Transverse colon (tissue), 4 donors: ENCODE results near the gene TGFBR2. TPM values are rescaled to one million over a fixed set of nuclear protein-coding genes. Genes with fewer than 3 reads are reported as not detected.

Experiments used
- DNase-seq: peaks from one replicate; pipeline ENCODE4 v3.0.0-alpha.2; 2019
- H3K27ac ChIP-seq, 4 donors: fragments of 200-600 bp; sonication (generic); 2 replicates each; pipeline ENCODE4 v1.5.1; 2016 to 2018; ENCODE audit warnings: inconsistent platforms in 4 of 4
- H3K27me3 ChIP-seq: fragments of 200-600 bp; sonication (generic); 2 replicates; pipeline ENCODE4 v1.5.1; 2017; ENCODE audit warnings: inconsistent platforms
- H3K36me3 ChIP-seq, 4 donors: fragments of 200-600 bp; sonication (generic); 2 replicates each; pipeline ENCODE4 v1.5.1; 2017 to 2019; ENCODE audit warnings: inconsistent platforms in 4 of 4
- H3K4me1 ChIP-seq, 4 donors: fragments of 200-600 bp; sonication (generic); 2 replicates each; pipeline ENCODE4 v1.5.1; 2017 to 2020; ENCODE audit warnings: inconsistent platforms in 4 of 4
- H3K4me3 ChIP-seq, 4 donors: fragments of 200-600 bp; sonication (generic); 1 replicate in 1 of 4; 2 replicates in 3 of 4; pipeline versions ENCODE4 v1.5.1 to v1.6.1; 2017 to 2019; ENCODE audit warnings: inconsistent platforms in 4 of 4
- H3K9me3 ChIP-seq, 2 donors: fragments of 200-600 bp; sonication (generic); 2 replicates each; pipeline ENCODE4 v1.5.1; 2017 to 2019; ENCODE audit warnings: inconsistent platforms in 2 of 2
- EP300 ChIP-seq: sonication (generic); formaldehyde crosslinking; IDR thresholded peaks from one replicate; pipeline ENCODE4 v1.6.1; 2017; ENCODE audit warnings: antibody characterized with exemption, low read depth
- POLR2A ChIP-seq: fragments of 450-650 bp; IDR thresholded peaks from one replicate; pipeline ENCODE4 v1.6.1; 2016; ENCODE audit warnings: antibody characterized with exemption, mild to moderate bottlenecking, moderate library complexity
- POLR2AphosphoS5 ChIP-seq, 3 donors: sonication (generic); formaldehyde crosslinking; IDR thresholded peaks; one replicate each; pipeline ENCODE4 v1.6.1; 2016; ENCODE audit warnings: antibody characterized with exemption in 3 of 3
- WGBS, 2 donors: methylation state at CpG; one replicate each; pipeline ENCODE4 v1.1.5; 2018; ENCODE audit warnings: low coverage in 1 of 2; 5-methylcytosine and 5-hydroxymethylcytosine counted together
- in situ Hi-C, 4 donors: fragments of 200-750 bp; cut with MboI; loops; one replicate each; pipeline versions ENCODE4 v1.15.0 to v1.15.1; 2017; ENCODE audit warnings: low sequenced_read_pairs in 3 of 4, low pct_ligation_motif_present in 1 of 4, low pct_unique_long_range_greater_than_20kb in 1 of 4
- intact Hi-C: fragments of 100-400 bp; cut with DNase I; formaldehyde crosslinking; loops from one replicate; pipeline ENCODE4 v1.15.1; 2023; ENCODE audit warnings: low total_unique reads
- total RNA-seq, 4 donors: library from RNA; depleted of rRNA; stranded (reverse); fragments of >200 nt; gene quantifications; one replicate each; pipeline ENCODE4 v1.1.0, GENCODE V29; 2016
- TF ChIP-seq, protein P1 (sequence below), 5 experiments: fragments of 200-600 bp in 3 of 5; fragments of 450-650 bp in 2 of 5; sonication (generic) in 3 of 5; IDR thresholded peaks; 1 replicate in 2 of 5; 2 replicates in 3 of 5; pipeline ENCODE4 v1.5.1; 2016 to 2017; ENCODE audit warnings: antibody characterized with exemption in 5 of 5, inconsistent platforms in 3 of 5, mild to moderate bottlenecking in 2 of 5, moderate library complexity in 1 of 5

The TGFBR2 gene
- total RNA-seq, 4 donors from 2014 or later, result 63.2 to 179 (median 98.5) TPM

DNA sequence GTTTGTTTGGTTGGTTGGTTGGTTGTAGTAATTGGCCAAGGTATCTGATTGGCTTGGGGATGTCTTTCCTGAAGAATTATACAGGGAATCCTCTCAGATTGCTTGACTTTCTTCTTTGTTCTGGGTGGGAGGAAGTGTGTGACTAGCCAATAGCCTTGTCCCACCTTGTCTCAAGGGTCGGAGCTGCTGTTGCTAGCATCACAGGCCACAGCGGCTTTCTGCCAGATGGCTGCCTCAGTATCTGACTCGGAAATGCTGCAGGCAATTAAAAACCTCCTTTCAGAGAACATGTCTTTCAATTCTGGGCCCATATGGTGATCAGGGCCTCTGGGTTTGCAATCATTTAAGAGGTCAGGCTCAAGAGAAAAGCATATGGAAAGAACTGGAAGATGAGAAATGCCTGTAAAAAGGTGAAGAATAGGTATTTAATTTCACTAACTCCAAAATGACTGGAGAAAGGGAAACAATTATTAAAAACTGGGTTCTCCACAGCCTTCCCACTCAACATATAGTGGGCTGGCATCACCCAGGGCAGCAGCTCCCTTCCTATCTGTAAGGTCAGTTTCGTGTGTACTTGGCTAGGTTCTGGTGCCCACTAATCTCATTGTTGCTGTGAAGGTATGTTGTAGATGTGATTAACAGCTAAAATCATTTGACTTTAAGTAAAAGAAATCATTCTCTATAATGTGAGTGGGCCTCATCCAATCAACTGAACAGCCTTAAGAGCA is 32.4 kb downstream of the TGFBR2 start:
- 45 to 46% methylated on average over 2 to 4 of the region's 4 CpGs for WGBS, 2 donors
- Histone ChIP-seq H3K4me3 (no peak overlapping the region), H3K27ac (peak overlapping the region in 3 of 4 donors; percentile 27 to 46 (median 34)), H3K36me3 (no peaks in the 10 kb centered on the region), H3K27me3 (no peaks in the 10 kb centered on the region), H3K9me3 (no peaks in the 10 kb centered on the region), H3K4me1 (peaks cover 12 to 86% (median 50%) of the 10 kb centered on the region in 4 donors)
- in situ Hi-C loops (no loop called here), intact Hi-C loops (no loop called here)
- TF ChIP-seq, protein P1, sequence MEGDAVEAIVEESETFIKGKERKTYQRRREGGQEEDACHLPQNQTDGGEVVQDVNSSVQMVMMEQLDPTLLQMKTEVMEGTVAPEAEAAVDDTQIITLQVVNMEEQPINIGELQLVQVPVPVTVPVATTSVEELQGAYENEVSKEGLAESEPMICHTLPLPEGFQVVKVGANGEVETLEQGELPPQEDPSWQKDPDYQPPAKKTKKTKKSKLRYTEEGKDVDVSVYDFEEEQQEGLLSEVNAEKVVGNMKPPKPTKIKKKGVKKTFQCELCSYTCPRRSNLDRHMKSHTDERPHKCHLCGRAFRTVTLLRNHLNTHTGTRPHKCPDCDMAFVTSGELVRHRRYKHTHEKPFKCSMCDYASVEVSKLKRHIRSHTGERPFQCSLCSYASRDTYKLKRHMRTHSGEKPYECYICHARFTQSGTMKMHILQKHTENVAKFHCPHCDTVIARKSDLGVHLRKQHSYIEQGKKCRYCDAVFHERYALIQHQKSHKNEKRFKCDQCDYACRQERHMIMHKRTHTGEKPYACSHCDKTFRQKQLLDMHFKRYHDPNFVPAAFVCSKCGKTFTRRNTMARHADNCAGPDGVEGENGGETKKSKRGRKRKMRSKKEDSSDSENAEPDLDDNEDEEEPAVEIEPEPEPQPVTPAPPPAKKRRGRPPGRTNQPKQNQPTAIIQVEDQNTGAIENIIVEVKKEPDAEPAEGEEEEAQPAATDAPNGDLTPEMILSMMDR (IDR thresholded peaks at IDR 0.05), result no peak
- no peak for TF ChIP-seq POLR2A
- no peak for TF ChIP-seq POLR2AphosphoS5 (IDR thresholded peaks at IDR 0.05)
- TF ChIP-seq EP300, result no peak
- no peak for DNase-seq

DNA sequence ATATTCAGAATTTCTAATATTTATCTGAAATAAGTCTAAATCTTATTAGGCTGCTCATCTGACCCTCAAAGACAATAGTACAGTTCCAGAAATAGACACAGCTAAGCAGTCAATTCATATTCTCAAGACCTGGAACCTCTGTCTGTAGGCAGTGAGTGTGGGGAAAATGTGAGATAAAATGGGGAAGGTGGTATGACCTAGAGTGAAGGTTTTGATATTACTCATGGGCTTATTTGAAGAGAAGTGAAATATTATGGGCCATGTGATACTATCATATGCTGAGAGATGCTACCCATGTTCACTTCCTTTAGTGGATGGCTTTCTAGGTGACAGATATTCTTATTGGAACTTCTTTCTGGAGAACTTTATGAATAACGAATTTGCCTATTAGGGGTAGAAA is 33.5 kb downstream of the TGFBR2 start:
- no peaks in the 10 kb centered on the region for H3K27me3 ChIP-seq
- H3K4me3 ChIP-seq, result no peak overlapping the region
- DNase-seq, result no peak
- in situ Hi-C loops (no loop called here), intact Hi-C loops (no loop called here)
- TF ChIP-seq, protein P1 (IDR thresholded peaks at IDR 0.05), result no peak
- TF ChIP-seq EP300 (no peak), POLR2A (no peak), POLR2AphosphoS5 (IDR thresholded peaks at IDR 0.05) (no peak)
- no peaks in the 10 kb centered on the region for H3K36me3 ChIP-seq
- no peaks in the 10 kb centered on the region for H3K9me3 ChIP-seq
- H3K4me1 ChIP-seq, result peaks cover 17 to 84% (median 45%) of the 10 kb centered on the region in 4 donors
- 73 to 85% methylated on average over 1 of the region's 1 CpG for WGBS, 2 donors
- peak overlapping the region in 1 of 4 donors; percentile 34 for H3K27ac ChIP-seq

DNA sequence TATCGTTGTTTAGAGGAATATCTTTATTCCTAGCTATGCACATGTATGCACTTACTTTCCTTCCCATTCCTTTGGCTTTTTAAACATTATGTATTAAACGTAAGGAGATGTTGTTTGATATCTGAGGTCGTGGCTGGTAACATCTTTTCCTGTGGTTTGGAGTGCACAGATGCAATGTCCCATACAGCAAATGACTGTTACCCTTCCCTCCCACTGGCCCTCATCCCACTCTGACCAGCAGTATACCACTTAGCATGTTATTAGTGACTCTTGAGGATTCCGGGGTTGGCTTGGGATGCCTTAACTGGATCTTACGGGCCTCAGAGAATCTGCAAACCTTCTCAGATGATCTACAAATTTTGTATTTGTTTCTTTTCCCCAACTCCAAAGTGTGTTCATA is 34.5 kb downstream of the TGFBR2 start:
- intact Hi-C loops, result no loop called here
- in situ Hi-C loops, result no loop called here

More for the DNA sequence above, 34.5 kb downstream of the TGFBR2 start:
- Histone ChIP-seq H3K4me1 (peaks cover 20 to 83% (median 37%) of the 10 kb centered on the region in 4 donors), H3K9me3 (no peaks in the 10 kb centered on the region), H3K4me3 (no peak overlapping the region), H3K27me3 (no peaks in the 10 kb centered on the region), H3K27ac (peak overlapping the region in 3 of 4 donors; percentile 67 to 82 (median 75)), H3K36me3 (peaks cover 0 to 4% (median 0%) of the 10 kb centered on the region in 4 donors)
- WGBS, 2 donors, result 46 to 75% methylated on average over 5 of the region's 5 CpGs
- TF ChIP-seq POLR2AphosphoS5 (IDR thresholded peaks at IDR 0.05) (no peak), EP300 (no peak), POLR2A (no peak)
- TF ChIP-seq, protein P1 (IDR thresholded peaks at IDR 0.05), result no peak
- no peak for DNase-seq
